GM18861 (cell line): ENCODE data around the gene PIR.

Experiments
- ATAC-seq: cut with Tn5 transposase; IDR thresholded peaks from one replicate; pipeline ENCODE4 v1.9.1; 2021; ENCODE audit not compliant: unreplicated experiment

The PIR gene

DNA sequence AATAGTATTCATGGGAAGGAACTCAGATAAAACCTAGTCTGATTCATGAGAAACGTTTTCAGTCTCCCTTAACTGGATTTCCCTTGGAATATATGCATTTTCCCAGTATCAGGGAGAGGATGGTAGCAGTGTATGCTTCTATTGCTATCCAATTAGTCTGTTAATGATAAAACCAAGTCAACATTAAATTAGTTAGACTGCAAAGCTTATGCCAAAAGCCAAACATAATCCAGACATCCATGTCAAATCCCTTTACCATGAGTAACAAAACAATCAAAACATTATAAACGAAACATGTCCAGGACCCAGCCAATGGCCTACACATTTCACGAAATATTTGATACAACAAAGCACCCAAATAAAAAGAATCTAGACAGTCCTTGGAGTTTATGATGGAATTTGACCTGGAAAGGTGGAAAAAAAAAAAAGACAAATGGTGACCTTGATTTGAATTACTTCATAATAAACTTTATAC lies 74.4 kb downstream of the PIR start:
- no peak for ATAC-seq

DNA sequence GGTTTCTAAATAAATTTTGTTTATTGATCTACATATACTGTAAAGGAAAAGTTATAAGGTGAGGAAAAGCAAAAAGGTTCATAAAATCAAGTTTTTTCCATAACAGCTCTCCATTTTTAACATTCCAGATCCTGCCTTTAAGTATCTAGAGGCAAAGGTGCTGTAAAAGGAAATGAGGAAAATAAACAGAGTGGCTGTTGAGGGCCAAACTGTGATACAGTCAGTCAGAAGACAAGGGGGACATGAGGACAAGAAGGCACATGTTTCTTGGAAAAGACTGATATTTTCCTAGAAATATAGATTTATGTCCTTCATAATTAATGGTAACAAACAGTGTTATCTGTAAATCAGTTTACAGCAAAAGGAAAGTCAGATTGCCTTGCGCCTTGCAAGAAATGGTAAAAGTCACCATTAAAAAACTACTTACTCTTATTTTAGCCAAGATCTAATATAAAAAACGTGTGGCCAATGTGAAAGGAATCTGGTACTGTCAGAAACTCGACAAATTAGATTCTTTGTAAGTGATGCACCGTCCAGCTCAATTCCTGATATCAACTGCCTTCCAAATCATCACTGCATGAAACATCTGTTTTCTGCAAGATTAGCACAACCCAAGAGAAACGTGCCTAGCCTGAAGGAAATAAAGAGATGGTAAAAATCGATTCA lies 75.0 kb downstream of the PIR start:
- no peak for ATAC-seq

DNA sequence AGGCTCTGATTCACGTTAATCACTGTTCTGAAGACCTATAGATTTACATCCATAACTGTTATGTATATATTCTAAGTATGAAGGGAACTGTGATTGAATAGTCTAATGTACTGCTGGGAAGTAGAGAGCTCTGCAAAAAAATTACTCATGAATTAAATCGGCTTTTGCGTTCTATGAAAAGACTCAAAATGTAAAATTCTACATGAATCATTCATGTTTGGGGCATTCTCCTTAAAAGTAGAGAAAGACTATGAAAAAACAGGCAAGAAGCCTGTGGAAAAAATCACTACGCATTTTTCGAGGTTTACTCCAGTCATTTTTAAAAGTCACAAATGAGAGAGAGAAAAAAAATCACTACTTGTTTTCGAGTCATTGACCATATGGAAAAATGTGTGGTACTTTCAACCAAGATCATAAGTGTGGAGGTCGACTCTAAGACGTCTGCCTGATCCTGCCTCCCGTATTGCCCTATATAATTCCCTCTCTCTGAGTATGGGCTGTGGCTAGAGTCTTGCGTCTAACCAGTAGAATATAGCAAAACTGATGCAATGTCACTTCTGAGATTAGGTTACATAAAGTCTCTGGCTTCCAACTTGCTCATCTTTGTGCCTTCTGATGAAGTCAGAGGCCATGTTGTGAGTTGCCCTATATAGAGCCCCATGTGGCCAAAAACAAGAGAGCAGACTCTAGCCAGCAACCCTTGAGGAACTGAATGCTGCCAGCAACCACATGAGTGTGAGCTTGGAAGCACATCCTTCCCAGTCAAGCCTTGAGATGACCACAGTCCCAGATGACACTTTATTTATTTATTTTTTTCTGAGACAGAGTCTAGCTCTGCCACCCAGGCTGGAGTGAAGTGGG lies 76.8 kb downstream of the PIR start:
- no peak for ATAC-seq

DNA sequence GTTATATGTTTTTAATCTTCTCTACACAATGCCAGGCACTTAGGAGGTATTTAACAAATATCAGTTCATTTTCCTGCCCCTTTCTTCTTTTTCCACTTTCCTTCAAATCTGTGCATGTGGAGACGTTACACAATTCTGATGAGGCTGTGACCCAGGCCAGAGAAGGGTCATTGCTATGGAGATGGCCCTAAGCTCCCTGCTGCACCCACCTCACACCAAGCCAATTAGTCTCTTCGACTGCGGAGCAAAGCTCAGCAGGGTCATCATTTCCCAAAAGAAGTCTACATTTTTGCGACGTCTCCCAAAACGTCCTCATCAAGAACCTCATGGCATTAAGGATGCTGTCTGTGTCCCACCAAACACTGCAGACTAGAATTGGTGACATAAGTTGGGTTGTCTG lies 80.0 kb downstream of the PIR start:
- no peak for ATAC-seq

DNA sequence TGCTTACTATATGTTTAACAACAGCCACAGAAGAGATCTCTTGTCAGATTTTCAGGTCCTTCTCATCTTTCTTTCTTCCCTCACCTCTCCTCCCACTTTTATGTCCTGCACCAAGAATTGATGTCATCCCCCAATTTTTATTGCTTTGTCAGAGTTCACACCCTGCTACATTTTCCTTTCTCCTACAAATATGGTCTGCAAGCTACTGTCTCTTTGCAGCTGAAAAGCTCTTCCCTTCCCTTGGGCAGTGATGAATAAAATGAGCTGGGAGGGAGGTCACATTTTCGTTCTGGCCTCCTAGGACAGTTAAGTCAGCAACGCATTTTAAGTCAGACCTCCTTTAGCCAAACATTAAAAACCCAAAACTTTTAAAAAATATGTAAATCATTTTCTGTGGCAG lies 82.2 kb downstream of the PIR start:
- no peak for ATAC-seq

DNA sequence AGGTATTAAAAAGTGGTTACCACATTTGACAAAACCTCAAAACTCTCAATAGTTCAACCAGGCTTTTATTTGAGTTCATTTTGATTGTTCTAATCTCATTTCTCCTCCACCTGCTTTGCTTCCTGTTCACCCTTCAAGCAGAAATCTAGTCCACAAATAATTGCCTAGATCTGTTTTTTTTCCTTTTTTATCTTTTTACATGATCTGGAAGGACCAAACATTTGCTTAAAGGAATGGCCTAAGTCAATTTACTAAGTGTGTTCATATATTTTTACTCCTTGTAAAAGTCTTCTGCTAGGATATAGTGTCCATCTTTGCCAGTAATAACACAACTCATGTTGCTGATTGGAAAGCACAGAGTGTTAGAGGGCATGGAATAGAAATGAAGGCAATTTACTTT lies 82.7 kb downstream of the PIR start:
- ATAC-seq = no peak

DNA sequence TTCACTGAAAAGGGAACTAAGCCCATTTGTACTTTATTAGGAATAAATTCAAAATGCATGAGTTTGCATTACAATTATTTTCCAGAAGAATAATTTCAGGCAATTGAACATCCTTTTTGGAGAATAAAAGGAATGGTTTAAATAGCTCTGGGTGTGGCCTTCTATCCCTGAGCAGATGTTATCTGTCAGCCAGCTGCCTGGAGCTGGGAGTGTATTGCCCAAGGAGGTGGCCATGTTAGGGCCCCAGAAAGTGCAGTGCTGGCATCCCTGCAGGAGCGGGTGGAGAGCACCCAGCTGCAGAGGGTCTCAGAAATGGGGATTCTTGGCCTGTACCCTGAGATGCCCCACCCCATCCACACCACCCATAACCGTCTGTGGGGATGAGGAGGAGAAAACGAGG lies 87.3 kb downstream of the PIR start:
- no peak for ATAC-seq

DNA sequence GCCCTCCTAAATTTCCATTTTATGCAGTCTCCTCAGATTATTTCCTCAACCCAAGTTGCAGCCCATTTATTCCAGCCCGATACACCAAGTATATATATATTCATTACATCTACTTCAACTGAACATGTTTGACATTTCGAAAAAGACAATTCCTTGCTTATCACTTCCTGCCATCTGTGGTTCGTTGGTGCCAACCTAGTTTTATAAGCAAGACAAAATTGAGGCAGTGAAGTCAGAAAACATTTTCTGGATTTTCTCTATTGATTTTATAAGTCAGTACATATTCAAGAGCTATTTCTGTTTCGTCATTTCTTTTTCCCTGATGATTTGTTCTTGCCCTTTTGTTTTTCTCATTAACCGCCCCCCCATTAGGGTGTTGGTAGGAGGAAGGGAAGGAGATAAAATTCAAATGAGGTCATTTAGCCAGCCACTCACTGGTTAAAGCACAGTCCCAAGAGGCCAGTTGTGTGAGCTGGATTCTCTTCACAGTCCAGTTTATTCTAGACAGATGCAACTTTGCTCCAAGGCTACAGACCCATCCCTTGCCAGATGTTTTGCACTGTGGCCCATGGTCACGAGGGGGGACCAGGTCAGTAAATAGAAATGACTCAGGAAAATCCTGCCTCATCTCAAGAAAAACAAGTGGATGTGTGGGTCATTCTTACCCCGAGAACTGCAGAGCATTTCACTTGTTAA lies 88.6 kb downstream of the PIR start:
- no peak for ATAC-seq

DNA sequence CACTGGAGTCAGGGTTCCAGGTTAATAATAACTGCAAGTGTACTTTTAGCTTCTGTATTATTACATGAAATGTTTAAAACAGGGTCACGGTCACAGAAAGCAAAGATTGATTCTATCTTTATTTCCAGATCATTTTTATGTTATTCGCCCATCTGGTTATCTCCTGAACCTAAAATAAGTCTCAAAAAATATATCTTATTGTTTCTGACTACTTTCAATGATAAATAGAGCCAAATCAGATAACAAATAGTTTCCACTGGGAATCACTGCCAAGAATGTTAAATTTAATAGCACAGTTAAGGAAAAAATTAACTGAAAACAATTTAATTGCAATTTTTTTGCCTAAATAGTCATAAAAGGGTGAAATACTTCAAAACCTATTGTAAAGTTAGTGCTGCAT lies 91.8 kb downstream of the PIR start:
- ATAC-seq = no peak

DNA sequence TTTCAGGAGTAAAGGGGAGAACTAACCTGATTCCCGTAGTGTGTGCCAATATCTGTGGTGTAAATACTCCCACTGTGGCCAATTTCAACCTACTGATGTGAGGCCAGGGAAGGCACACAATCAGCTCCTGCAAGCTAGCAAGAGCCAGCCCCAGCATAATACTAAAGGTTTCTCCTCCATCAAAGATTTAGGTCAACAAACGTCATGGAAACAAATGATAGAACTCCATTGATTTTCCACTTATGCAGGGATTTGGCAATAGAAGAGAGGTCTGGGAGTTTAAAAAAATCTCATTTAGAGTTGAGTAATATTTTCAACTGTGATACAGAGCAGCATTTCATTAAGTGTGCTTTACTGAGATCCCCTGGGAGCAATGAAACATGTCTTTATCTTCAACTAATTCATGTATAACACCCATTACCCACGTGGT lies 93.2 kb downstream of the PIR start:
- ATAC-seq = no peak

DNA sequence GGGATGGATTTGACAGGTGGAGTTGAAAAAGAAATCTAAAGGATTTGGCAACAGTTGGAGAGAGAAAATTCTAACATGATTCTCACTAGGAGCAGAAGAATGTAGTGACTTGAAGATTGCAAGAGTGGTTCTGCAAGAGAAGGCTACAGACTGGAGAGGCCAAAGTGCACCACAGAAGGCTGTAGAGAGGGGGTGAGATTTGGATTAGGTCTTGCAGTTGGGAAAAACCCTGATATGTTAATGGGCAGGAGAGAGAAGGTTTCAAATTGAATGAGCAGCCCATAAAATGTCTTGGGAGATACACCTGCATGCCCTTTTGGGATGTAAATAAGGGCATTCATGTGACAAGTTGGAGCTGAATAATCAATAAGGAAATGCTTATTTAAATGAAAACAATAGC lies 94.3 kb downstream of the PIR start:
- ATAC-seq = no peak

DNA sequence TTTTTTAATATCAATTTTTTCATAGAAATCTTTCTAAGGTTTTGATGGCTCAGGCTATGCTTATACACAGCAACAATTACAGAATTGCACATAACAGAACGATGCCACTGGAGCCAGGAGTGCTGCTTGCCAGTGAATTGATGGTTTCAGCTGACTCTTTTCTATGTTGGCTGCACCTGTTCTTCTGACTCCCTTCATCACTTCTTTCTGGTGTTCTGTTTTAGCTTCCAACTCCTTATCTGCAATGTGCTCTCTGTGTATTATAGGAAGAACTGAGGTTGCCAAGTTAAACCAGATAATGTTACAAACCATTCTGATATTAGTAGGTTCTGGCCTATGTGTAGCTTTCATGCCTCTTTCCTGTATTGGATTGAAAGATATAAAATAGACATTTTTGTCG lies 97.3 kb downstream of the PIR start:
- ATAC-seq = no peak

DNA sequence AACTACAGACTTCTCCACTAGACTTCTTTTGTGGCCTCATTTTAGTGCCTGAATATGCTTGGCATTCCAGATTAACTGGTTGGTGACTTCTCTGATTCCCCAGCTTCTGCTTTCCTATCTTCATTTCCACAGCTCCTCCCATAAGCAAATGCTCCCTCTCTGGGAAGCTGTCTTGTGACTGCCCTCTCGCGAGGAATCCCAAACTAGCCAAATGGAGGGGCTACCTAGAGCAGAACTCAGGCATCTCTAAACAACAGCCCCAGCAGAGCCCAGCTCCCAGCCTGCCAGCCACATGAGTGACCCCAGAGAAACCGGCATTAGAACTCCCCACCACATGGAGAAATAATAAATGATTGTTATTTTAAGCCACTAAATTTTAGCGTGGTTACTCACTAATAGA lies 101.3 kb downstream of the PIR start:
- no peak for ATAC-seq

DNA sequence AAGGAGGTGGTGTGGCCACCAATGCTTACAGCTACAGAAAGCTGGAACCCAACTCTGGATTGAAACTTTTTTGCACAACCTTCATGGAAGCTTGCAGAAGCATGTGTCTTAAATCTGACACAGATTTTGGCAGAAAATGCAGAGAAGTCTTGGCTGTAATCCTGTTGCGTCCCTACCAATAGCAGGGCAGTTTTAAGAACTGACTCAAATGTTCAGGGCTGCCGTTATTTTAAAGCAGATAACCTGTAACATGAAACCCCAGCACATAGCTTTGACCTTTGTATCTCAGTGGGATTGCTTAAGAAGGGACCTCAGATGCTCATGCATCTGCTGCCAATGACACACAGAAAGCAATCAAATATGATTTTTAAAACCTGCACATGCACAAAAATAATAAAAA lies 108.8 kb downstream of the PIR start, which contains the start of gene VEGFD:
VEGFD (minus strand) TSS at position 110 of the 400 bp plus-strand sequence. CDS start 467 bp downstream, outside the sequence.
- ATAC-seq = no peak

DNA sequence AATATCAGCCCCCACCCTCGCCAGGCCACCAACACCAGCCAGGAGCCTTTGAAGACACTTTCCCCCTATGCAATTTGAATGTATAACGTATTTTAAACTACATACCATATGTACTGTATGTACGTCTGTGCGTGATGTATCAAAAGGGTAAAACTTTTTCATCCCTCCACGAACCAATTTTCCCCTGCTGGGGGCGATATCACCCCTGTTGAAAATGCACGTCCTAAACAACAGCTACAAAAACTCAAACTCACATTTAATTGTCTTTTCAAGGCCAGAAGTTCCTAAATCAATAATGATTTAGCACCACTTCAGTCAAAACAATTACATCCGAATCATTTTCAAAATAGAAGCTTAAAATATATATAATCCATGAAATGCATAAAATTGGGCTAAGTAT lies 110.3 kb downstream of the PIR start:
- ATAC-seq = no peak

DNA sequence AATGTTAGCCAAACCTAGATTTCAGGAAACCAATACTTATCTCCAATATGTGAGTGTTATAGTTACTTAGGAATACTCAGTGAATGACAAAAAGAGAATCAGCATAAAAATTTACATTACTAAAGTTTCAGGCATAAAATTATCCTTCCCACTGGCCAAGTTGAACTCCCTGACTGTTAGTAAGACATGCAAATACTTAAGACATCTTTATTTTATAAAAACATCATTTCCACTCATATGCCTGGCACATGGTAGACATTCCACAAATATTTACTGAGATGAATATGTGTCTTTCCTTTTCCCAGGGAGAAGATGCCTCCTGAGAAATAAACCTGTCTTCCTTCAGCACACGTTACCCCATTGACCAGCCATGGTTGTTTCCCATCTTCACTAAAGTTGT lies 116.2 kb downstream of the PIR start:
- ATAC-seq = no peak

DNA sequence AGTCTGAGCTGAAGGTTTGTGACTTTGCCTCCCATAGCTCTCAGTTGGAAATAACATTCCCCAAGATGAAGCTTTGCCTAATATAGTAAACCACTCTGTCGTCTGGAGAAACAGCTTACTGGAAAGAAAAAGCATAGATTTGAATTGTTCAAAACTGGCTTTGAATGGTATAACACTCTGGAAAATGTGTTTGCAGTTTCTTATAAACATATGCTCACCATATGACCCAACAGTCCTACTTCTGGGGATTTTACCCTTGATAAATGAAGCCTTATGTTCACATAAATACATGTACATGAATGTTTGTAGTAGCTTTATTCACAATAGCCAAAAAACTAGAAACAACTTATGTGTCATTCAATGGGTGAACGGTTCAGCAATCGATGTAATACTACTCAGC lies 119.2 kb downstream of the PIR start:
- no peak for ATAC-seq

DNA sequence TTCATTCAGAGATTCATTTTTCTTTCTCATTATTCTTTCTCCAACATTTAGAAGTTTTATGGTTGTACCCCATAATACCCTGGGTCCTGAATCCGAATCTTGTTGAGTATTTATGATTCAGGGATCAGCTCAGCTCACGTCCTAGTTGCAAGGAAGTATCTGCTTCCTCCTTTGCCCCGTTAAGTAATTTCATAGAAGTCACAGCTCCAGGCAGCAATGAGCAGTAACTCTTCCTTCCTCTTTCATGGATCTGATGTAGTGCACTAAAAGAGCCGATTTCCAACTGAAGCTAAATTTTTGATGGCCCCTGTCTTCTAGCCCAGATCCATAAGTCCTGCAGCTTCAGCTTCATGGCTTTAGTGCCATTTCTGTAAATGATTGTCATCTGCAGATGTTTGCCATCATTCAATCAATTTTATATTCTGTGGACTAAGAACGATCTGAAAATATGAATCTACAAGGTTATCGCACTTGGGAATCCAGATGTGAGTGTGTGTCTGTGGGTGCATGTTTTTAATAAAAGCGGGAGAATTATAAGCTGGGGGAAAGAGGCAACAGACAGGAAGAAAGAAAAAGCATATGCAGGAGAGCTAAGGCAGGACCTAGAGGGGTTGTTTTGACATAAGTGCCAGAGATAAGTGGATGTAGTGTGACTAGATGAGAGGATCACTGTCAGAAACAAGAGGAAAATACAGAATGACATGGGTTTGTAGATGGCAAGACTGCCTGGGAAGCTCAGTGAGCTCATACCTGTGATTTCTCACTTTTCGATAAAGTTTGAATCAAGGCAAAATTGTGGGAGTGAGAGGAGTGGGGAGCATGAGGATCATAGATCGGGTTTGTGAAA lies 126.4 kb downstream of the PIR start:
- ATAC-seq = no peak

DNA sequence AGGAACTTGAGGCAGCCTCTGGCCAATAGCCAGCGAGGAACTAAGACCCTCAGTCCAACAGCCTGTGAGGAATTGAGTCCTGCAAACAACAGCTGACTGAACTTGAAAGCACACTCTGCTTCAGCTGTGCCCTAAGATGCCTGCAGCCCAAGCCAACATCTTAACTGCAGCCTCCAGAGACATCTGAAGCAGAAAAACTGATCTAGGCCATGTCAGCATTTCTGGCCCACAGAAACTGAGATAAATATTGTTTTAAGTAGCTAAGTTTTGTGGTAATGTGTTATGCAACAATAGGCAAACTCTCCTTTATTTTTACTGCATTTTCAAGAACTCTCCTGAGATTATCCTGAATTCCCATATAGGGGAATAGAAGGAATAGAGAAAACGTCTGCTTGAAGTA lies 133.4 kb downstream of the PIR start:
- ATAC-seq = no peak

DNA sequence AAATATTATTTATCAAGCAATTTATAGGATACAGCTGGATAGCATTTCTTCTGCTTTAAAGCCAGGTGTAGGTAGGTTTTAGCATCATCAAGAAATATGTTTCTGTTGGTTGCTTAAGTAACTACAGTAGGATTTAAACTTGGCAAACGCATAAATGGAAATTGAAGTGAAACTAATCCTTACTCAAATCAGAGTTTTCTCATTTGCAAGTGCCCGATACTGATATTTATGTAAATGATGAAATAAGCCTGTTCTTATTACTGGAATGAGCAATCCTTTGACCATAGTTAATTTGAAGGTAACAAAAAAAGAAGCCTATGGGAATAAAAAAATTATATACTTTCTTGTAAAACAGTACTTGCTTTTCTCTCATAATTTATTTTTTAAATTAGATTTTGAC lies 134.6 kb downstream of the PIR start:
- no peak for ATAC-seq

DNA sequence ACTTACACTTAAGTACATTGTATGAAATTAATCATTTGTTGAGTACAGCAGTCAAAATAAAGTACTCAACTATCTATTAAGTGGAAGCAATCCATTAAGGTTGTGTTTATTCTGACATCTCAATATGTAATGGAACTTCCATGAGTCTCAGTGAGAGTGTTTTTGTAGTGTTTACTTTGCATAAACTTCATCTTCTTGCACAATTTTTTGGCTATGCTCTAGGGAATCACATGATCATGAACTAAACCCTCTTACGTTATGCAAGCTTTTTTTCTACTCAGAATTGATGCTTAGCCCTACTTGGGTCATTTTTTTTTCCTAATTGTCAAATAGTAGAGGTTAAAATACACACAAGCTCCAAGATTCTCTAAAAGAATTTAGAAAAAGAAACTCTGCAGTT lies 136.7 kb downstream of the PIR start:
- no peak for ATAC-seq
